HL-60/S4 treated with retinoic acid at 250 ng/mL for 4 days and 3 days (cell line): ENCODE results near the gene DNAH17.

ENCODE experiments used
- in situ Hi-C: fragments of 300-500 bp; cut with MboI; formaldehyde crosslinking; loops from 2 replicates; pipeline ENCODE4 v1.7.0; 2022; ENCODE audit warnings: low sequenced_read_pairs

Gene DNAH17

DNA sequence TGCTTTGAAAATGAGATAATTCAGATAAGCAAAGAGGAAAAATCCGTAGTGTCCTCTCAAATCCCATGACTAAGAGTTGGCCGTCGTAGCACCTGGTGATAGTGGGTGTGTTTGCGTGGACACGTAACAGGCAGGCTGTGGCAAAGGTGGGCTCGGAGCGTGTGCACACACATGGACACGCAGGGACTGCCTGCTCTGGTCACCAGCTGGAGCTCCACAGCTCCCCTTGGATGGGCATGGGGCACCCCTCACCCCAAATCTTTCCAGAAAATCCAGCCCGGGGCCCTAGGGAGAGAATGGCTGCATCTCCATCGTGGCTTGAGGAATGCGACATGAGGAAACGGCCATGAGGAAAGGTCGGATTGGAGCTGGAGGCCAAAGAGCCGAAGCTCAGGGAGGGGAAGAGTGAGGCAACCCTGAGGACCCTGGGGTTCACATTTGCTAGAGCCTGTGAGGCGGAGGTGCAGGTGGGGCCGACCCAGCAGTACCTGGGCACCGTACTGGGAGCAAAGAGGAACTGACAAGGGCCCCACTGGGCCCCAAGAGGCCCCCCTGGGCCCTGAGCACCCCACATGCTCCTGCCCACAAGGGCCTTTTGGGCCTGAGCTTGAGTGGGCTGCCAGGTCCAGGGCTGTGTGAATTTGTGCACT lies 51.6 kb downstream of the DNAH17 start:
- in situ Hi-C loops = no loop called here

DNA sequence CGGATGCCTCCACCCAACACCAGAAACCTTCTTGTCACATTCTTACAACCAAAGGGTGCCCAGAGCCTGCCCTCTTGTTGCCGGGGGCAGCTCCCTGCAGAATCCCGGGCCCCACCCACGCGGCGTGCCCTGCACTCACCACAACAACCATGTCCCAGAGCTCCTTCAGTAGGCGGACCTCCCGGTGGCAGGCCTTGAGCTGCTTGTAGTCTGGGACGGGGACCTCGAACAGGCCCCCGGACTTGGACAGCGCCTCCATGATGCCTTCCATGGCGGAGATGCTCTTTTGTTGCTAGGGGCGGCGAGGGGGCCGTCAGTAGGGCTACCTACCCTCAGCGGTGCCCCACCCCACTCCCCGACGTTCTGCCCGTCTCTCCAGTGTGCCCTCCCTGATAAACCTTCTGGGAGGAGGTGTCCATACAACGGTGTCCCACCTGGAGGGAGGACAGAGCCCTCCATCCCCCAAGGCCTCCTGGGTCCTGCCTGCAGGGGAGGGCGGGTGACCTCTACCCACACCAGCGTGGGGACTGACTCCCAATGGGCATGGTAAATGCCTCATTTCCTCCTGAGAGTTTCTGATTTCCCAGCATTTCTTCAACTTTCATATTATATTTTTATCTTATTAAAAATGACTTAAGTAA lies 52.2 kb downstream of the DNAH17 start:
- in situ Hi-C loops = no loop called here

DNA sequence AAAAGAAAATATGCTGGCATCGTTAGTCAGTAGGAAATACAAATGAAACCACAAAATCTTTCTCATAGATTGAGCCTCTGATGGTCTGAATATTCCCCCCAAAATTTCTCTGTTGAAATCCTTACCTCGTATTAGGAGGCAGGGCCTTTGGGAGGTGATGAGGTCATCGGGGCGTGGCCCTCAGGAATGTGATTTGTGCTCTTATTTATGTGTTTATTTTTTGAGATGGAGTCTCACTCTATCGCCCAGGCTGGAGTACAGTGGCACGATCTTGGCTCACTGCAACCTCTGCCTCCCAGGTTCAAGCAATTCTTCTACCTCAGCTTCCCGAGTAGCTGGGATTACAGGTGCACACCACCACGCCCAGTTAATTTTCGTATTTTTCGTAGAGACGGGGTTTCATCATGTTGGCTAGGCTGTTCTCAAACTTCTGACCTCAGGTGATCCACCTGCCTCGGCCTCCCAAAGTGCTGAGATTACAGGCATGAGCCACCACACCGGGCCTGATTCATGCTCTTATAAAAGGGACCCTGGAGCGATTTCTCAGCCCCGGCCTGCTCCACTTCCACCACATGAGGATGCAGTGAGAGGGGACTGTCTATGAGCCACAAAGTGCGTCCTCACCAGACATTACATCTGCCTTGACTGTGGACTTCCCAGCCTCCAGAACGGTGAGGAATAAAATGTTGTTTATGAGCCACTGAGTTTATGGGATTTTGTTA lies 53.1 kb downstream of the DNAH17 start:
- in situ Hi-C loops = no loop called here

- in situ Hi-C loops = no loop called here
These were observed 55.0 kb downstream of the DNAH17 start for GRCh38 chr17:78522031-78522809.

DNA sequence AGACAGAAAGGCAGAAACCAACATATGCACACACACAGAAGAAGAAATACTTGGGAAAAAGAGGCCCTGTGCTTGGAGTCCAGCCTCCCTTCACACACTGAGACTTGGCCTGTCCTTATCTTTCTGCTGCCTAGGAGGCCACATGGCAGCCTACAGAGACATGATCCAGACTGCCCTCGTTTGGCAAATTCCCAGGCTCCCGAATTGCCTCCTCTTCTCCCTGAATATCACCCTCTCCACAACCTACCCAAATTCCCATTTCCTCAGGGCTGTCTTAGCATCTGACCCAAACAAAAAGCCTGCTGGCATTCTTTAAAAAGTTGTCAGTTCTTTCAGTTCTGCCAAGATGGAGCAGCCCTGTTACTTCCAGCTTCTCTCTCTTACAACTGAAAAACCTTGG lies 59.8 kb downstream of the DNAH17 start:
- in situ Hi-C loops = no loop called here

- in situ Hi-C loops = no loop called here
These were observed 61.7 kb downstream of the DNAH17 start for GRCh38 chr17:78515480-78515879.

GRCh38 chr17:78514521-78514920 lies 62.7 kb downstream of the DNAH17 start:
- in situ Hi-C loops = no loop called here

DNA sequence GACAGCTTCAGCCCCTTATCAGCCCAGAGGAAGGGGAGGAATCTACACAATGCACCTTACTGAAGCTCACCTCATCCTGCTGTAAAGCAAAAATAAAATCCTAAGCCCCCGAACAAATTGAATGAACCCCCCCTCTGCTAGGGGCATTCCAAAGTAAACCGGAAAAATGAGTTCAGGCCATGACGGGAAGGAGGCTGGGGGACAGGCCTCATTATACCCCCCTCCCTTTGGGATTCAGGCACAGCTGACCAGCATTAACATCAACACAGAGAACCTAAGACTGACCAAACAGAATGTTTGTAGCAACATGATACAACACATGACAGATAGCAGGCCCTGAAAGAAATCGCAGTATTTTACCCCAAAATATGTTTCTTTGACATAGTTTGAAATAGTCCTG lies 64.2 kb downstream of the DNAH17 start:
- in situ Hi-C loops = no loop called here

GRCh38 chr17:78510141-78511075 lies 66.8 kb downstream of the DNAH17 start:
- in situ Hi-C loops = no loop called here

- in situ Hi-C loops = loop anchor here (10.0 kb wide), 1 partner anchor 197 kb away; no protein-coding TSS in a partner anchor
These were observed 69.7 kb downstream of the DNAH17 start for GRCh38 chr17:78507526-78507925.

GRCh38 chr17:78506454-78507309 lies 70.5 kb downstream of the DNAH17 start:
- in situ Hi-C loops = loop anchor here (10.0 kb wide), 1 partner anchor 198 kb away; no protein-coding TSS in a partner anchor

DNA sequence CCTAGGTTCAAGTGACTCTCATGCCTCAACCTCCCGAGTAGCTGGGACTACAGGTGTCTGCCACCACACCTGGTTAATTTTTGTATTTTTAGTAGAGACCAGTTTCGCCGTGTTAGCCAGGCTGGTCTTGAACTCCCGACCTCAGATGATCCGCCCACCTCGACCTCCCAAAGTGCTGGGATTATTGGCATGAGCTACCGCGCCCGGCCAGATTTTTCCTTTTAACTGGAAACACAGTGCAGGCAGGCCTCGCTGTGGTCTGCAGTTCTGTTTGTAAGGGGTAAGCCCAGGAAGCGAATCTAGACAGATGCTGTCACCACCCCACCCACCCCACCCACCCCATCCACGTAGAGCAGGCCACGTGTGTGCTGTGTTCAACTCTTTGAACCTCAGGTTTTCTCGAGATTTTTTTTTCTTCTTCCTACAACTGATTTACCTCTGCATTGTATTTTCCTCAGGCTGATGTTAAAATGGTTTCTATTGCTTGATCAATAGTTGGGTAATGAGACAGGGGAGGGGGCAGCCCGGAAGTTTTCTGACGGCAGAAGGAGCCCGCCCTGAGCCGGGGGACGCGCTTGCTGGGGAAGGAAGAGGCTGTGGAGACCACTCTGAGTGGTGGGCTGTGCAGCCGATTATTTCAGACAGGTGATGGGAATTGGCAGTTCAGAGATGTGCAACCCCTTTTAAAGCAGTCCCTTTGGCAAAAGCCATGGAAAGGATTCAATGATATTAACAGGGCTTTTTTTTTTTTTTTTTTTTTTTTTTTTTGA lies 72.9 kb downstream of the DNAH17 start:
- in situ Hi-C loops = loop anchor here (10.0 kb wide), 1 partner anchor 200 kb away; no protein-coding TSS in a partner anchor

- in situ Hi-C loops = loop anchor here (10.0 kb wide), 1 partner anchor 201 kb away; no protein-coding TSS in a partner anchor
These were observed 73.8 kb downstream of the DNAH17 start for GRCh38 chr17:78503388-78503787.

DNA sequence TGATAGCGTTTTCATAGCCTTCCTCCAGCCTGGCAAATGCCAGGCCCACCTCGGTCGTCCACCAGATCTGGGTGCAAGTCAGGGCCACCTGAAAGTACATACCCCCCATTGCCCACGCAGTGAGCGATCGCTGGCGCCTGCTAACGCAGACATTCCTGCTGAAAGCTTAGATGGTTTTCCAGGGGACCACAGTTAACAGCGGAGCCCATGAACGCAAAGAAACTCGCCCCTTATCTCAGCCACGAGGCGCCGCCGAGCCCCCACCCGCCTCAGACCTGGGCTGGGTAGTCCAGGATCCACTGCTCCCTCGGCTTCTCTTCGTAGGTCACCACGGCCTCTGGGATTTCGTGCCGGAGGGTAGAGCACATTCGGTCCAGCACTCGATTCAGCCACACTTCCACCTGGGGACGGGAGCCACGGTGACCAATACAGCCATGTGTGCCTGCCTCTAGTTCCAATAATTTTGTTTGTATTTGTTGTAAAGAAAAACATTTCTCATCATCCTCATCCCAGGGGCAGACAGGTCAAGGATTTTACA lies 74.5 kb downstream of the DNAH17 start:
- in situ Hi-C loops = loop anchor here (10.0 kb wide), 1 partner anchor 202 kb away; no protein-coding TSS in a partner anchor

DNA sequence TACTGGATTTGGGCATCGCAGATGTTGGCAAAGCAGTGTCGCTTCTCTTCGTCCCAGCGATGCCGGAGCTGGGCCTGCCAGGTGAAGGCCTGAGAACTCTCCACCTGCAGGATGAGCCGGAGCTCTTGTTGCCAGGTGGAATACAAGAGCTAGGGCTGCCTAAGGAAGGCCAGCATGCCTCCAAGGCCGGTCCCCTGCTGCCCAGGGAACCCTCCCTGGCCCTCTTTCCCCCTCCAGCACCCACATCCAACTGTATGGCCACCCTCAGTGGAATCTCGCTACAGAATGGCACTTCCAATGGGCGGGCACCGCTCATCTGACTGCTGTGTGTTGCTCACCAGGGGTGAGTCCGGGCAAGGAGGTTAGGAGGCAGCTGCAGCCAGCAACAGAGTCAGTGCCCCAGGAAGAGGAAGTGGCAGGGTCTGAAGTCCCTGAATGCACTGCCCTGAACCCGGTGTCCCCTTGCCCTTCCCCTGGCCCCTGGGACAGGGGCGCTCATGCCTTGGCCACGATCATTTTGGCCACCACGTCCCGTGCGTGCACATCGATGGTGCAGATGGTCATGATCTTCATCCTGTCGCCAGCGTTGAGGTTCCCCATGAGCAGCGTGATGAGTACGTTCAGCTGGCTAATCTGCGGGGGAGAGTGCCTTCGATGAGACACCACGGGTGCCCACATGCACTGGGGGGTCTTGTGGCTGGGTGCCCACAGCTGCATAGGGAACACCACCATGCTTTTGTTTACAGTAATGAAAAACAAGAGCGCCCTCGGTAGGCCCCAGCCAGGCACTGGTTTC lies 75.8 kb downstream of the DNAH17 start:
- in situ Hi-C loops = loop anchor here (10.0 kb wide), 1 partner anchor 203 kb away; no protein-coding TSS in a partner anchor

- in situ Hi-C loops = loop anchor here (10.0 kb wide), 1 partner anchor 204 kb away; no protein-coding TSS in a partner anchor
These were observed 76.4 kb downstream of the DNAH17 start for GRCh38 chr17:78500806-78501205.
